HG02943 (cell line): ENCODE measurements around the gene ESRRG.
"Not testable (repeated sequence)": the region's sequence is repeated elsewhere in the genome, so short reads cannot be mapped to it uniquely, and the experiment has no call there.

ENCODE experiments used
- ATAC-seq: cut with Tn5 transposase; IDR thresholded peaks from one replicate; pipeline ENCODE4 v1.9.1; 2021; ENCODE audit warnings: mild to moderate bottlenecking, low read depth, moderate library complexity; ENCODE audit not compliant: unreplicated experiment

ESRRG gene

DNA sequence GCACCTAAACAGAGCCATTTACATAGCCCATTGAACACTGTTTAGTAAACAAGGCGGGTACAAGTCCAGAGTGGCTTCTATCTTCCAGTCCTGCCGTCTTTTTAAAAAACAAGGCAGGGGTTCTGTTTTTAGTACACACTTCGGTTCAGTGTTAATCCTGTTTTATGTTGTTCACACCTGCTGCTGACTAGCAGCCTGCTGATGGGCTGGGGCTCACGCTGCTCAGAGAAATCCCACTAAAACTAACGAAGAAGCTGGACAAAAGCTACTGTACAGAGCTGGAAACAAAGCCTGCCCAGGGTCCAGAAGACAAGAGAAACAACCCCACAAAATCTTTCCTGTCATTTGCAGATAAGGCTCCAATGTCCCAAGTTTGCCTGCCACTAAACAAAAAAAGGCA is 13.2 kb downstream of the ESRRG start:
- no peak for ATAC-seq

DNA sequence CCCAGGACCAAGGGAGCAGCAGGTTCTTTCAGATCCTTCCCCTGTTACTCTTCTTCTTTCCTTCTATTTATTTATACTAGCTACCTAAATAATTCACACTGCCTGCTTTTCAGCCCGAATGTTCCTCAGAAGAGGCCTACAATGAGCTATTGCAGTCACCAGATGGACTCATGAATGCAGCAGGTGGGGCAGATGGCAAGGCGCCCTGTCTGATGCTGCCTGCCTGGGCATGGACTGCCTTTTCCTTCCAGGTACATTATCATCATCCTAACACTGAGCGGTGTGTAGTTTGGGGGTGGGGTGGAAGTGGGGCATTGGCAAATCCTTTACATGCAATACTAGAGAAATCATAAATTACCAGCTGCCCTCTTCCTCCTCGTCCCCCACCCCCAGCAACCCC is 17.6 kb downstream of the ESRRG start:
- ATAC-seq = no peak

DNA sequence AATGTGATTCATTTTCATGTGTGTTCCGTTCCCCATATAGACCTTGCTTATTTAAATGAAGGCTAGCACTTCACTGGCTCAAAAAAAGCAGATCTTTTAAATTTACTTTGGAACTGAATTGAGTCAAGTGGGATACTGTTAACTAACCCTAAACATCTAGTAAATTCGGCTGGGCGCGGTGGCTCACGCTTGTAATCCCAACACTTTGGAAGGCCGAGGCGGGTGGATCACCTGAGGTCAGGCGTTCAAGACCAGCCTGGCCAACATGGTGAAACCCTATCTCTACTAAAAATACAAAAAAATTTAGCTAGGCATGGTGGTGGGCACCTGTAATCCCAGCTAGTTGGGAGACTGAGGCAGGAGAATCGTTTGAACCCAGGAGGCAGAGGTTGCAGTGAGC is 19.2 kb downstream of the ESRRG start:
- not testable (repeated sequence) for ATAC-seq

DNA sequence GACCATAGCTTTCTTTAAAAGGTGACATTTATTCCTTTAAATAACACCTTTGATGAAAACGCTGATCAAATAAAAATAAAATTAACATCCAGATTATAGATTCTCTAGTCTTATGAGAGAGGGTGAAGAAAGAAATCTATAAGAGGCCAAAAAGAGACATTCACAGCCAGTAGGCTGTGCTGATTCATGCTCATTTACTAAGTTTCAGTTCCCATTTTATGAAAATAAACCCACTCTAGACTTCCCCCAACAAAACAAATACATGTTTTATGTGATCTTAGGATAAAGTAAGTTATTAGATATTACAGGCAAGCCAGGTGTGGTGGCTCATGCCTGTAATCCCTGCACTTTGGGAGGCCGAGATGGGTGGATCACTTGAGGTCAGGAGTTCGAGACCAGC is 21.1 kb downstream of the ESRRG start:
- ATAC-seq = peak; percentile 62

DNA sequence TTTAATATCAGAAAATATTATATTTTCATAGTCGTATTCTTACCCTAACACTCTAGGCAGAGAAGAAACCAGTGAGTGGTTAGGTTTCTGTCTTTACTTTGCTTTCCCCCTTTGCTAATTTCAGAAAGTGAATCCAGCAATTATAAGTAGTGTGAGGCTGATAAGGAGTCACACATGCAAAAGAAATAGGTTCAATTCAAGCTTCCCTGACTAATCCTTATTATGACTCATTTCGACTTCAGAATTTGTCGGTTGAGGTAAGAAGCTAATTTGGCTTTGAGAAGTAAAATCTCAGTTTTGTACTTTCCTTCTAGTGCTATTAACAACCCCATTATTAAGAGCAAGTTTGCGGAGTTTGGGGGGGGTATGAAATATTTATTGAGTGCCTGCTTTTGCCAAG is 22.4 kb downstream of the ESRRG start:
- ATAC-seq = no peak

DNA sequence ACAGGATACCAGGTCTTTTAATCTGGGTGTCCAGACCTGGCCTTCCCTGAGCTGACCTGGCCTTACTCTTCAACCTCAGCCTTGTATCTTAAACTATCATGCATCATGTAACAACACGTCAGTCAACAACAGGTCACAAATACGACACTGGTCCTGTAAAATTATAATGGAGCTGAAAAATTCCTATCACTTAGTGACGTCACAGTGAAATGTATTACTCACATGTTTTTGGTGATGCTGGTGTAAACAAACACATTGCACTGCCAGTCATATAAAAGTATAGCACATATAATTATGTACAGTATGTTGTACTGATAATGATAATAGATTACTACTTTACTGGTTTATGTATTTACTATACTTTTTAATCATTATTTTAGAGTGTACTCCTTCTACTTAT is 31.5 kb downstream of the ESRRG start:
- ATAC-seq = no peak

DNA sequence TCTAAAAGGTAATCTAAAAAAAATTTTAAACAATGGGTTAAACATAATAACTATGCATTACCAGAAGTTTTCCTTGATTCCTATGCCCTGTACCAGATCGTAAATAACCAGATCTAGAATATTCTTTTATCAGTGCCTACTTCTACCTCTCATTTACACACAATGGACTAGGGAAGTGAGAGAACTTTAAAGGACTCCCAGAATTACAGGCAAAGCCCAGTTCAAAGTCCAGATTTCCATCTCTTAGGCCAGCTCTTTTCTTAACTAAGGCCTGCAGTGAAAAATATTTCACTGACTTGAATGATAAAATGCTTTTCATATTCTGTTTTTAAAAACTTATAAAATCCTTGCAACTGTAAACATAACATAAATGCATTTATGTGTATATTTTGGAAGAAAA is 32.6 kb downstream of the ESRRG start:
- ATAC-seq = no peak

DNA sequence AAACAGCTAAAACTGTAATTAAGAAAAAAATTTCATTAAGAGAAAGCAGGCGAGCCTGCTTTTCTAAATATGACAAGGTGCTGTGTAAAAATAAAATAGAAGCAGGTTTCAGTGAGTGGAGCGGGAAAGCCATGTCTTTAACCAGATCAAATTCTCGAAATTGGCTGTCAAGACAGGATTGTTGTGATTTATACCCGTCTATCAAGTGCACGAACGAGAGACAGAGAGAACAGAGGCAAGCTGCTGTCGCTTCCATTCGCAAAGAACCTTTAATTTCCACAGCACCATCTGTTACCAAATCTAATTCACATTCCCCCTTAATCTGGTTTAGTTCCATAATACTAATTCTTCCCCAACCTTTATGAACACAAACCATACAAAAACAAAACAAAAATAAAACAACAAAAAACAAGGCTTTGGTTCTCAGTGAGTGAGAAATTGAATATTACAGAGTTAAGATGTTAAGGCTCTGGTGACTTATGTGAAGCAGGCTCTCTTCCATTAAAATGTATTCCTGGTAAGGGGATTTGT is 35.0 kb downstream of the ESRRG start:
- ATAC-seq = no peak

DNA sequence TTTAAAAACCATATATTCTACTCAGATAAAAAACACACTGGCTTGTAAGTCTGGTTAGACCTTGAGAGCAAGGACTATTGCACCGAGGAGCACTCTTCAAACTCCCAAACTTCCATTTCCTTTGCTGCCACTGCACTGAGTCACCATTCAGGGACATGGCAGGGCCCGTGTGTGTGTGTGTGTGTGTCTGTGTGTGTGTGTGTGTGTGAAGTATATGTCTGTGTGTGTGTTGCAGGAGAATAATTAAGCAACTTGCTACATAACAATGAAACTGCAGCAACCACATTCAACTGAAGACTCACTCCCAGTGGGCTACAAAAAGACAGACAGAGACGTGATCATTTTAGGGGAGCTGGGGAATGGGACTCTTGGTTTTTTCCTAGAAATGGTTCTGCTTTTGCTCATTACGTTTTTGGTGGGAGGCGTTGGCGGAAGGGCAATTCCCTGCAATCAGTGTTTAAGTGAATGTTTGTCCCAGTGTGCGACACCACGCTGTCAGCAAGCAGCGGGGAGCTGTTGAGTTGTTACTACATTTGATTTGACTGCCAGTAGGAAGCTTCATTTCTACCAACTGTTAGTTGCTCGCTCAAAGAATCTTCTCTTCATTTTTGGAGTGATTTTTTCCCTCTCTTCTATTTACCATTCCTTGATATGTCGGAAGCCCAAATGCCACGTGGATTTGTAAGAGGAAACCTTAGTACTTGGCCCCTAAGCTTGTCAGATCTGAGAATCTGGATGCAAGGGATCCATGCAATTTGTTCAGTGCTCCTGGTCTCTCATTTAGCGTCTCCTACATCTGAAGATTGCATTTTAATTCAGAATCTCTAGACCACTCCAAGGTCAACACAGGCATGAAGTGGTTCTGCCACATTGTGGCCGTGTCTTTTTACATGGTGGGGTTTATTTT is 36.1 kb downstream of the ESRRG start:
- ATAC-seq = no peak

DNA sequence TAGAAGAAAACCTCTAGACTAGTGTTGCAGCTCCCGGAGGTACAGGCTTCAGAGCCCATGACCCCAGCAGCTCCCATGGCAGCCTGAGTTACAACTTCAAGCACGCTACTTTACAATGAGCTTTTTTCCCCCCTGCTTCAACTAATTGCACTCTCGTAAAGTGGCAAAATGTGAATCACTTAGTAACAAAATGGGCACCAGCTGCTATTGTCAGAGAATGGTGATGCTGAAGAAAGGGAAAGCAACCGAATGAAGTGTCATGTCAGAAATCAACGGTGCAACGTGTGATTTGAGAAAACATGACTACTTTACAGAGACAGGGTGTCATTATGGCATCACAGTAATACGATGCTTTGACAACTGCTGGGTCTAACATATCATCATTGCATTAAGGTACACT is 40.5 kb downstream of the ESRRG start:
- ATAC-seq = no peak

DNA sequence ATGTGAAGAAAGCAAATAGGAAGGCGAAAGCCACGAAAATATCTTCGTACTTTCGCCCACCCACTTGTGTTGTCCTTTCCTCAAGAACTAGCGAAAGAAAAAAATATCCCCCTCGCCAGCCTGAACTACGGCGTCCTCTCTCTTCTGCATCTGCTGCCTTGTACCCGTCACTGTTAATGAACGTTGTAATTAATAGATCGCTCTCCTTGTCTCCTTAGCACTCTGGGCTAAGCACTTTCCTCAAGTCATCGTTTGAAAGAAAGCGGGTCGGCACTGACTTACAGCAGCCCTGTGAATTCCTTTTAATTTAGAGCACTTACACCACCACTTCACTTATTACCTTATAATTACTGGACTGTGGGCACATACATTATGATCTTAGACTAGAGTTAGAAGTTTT is 44.1 kb downstream of the ESRRG start:
- ATAC-seq = no peak

DNA sequence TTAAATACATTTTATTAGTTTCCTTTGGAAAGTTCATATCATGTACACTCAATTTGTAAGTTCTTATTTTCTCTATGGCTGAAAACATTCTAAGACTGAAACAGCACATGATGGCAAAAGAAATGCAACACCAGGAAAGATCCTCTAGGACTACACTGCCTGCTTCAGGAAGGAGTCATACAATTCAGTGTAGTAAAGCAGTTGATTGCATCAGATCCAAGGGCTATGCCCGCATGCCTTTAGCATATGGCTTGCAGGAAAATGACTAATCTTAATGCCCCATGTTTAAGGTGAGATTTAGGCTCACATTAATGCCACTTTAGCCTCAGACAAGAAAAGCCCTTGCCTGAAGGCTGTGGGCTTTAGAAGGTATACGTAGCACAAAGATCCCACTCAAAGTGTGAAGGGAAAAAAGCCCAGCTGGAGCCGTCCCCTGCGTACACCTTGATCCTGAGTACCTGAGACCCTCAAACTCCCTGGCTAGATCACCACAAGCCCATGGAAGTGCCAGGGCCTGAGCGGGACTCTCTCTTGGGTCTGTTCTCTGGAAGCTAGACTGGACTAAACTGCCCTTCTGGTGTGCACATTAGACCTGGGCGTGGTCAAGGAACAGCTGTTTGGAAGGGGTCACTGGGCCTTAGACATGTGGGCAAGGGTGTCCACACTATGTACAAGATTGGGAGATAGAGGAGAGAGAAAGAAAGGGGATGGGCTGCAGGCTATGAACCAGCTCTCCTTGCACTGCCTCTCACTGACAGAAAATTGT is 52.9 kb downstream of the ESRRG start:
- ATAC-seq = no peak

DNA sequence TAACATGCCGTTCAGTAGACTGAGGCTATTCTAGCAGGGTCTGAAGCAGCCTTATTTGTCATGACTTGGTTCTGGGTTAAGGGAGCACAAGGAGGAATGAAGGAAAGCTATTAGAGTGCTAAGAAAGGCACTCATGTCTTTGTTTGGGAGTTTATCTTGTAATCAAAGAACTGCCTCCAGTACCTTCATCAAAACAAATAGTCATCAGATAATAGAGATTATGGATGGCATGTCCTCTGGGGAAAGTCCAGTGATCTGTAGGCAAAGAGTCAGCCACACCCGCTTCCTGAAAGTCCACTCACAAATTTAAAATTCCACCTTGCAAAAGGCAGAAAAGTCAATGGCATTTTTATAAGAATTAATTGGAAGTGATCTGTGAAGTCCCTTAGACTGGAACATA is 56.8 kb downstream of the ESRRG start:
- ATAC-seq = no peak

DNA sequence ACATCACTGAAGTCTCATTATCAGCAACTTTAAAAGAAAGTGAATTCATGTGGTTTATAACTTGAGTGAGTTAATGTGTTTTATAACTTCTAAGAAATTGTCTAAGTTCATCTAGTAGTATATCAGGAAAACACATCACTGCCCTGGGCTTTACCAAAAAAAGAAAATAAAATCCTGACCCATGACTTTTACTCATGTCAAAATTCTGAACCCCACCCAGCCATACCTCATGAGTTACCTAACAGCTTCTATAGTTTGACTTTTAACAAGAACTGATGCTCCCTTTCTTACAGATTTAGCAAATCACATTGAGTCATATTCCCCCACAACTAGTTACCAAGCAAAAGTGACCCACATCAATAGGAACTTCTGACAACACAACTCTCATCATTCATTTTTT is 57.4 kb downstream of the ESRRG start:
- ATAC-seq = no peak

DNA sequence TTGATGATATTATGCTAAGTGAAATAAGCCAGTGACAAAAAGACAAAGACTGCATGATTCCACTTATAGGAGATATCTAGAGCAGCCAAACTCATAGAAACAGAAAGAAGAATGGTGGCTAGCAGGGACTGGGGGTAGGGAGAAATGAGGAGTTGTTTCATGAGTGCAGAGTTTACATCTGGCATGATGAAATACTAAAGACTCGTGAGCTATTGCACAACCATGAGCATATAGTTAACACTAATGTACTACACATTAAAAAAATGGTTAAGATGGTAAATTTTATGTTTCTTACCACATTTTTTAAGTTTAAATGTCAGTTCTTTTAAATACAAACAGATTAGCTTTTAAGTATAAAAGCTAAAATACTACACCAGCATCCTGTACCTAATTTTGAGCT is 57.8 kb downstream of the ESRRG start:
- no peak for ATAC-seq

DNA sequence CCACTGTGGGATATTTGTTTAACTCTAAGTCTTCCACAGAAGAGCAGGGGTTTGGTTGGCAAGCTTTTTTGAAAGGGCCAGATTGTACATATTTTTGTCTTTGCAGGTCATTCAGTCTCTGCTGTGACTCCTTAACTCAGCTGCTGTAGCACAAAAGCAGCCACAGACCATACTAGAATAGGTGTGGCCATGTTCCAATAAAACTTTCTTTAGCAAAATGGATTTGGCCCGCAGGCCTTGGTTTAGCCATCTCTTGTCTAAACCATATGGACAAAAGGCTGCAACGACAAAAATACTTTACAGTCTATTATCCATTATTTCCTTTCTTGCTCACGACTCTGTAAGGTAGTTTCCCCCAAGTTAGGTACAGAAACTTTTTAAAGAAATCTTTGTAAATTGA is 60.5 kb downstream of the ESRRG start:
- ATAC-seq = no peak

DNA sequence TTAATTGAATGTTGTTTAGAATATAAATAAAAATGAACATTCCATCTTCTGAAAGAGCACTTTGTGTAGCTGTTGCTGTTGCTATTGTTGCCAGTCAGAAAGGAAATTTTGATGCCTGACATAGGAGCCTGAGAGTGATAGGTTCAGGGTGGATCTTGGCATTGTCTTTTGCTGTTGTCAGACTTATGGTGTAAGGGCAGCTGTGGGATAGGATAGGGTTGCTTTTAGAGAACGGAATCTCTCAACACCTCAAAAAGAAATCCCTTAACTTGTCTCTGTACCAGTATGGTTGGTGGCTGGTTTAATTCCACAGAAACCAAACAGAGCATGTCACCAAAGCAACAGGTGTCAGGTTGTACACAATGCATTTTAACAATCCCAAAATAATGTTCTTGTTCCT is 62.7 kb downstream of the ESRRG start:
- no peak for ATAC-seq

DNA sequence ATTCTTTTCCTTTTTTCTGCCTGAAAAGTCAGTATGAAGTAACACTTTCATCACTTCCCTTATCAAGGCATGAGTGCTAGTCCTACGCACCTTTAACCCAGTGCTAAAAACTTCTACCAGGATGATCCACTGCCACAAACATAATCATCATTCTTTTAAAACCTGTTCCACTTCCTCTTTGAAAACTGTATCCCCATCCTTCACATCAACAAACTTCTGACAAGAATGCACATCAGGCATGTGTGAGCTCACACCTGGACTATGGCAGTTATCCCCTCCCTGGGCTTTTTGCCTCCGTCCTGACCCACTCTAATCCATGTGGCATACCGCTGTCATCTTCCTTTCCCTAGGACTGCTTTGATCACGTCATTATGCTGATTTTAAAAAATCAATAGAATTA is 70.2 kb downstream of the ESRRG start:
- no peak for ATAC-seq

DNA sequence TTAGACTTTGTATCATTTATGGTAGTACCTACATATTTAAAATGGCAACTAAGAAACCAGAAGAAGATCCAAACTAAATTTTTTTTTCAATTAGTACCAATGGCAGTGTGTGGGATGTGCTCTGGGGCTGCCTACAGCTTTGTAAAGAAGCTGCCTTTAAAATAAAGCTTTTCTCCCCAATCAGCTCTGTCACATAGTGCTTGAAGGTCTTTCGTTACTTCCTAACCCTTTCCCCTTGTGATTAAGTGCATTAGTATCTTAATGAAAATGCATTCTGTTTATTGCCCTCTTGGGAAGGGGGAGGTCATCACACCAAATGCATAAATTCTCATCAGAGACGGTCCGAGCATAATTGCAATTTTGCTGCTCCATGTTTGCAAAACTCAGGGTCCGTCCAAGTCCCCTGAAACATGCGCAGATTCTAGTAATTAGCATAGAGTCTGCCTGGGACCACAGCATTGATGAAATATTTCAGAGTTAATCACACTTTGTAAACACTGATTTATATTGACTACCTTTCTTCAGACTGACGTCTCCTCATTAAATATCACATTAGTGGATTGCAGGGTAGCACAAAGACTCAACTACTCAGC is 71.3 kb downstream of the ESRRG start:
- ATAC-seq = no peak

DNA sequence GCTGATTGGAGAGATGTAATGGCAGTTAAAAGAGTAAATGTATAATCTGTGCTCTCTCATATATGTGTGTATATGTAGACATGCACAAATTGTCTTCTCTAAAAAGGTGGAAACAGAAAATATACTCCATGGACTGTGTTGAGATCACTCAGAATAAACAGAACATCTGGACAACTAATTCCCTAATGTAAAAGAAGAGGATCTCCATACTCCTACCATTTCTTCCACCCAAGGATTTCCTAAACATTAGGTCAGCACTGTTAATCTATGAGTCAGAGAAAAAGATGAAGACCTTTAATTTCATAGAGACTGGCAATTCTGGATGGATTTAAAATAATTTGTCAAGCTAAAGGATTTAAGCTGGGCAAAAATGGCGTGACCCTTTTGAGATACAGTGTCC is 80.1 kb downstream of the ESRRG start:
- ATAC-seq = no peak
